Trophoblast cell (in vitro differentiated cells and primary cell): ENCODE data around the gene BRD2.

ENCODE experiments used
- DNase-seq, 2 donors: peaks; one replicate each; pipeline ENCODE4 v3.0.0-alpha.2; 2016
- H2AFZ ChIP-seq: 2 replicates; pipeline ENCODE4 v1.6.1; 2013; ENCODE audit warnings: low read length, moderate library complexity, mild to moderate bottlenecking; ENCODE audit not compliant: insufficient read depth, poor library complexity
- H2AK5ac ChIP-seq: 2 replicates; pipeline ENCODE4 v1.6.1; 2013; ENCODE audit warnings: mild to moderate bottlenecking, low read length
- H2BK120ac ChIP-seq: 2 replicates; pipeline ENCODE4 v1.6.1; 2013; ENCODE audit warnings: low read length, mild to moderate bottlenecking, moderate library complexity; ENCODE audit not compliant: insufficient read depth, poor library complexity
- H2BK12ac ChIP-seq: 2 replicates; pipeline ENCODE4 v1.6.1; 2013; ENCODE audit warnings: mild to moderate bottlenecking, low read length, moderate library complexity
- H2BK5ac ChIP-seq: 2 replicates; pipeline ENCODE4 v1.6.1; 2013; ENCODE audit warnings: low read length, low read depth, moderate library complexity, mild to moderate bottlenecking; ENCODE audit not compliant: poor library complexity
- H3K14ac ChIP-seq: 2 replicates; pipeline ENCODE4 v1.6.1; 2013; ENCODE audit warnings: mild to moderate bottlenecking, low read length
- H3K18ac ChIP-seq: 2 replicates; pipeline ENCODE4 v1.6.1; 2013; ENCODE audit warnings: mild to moderate bottlenecking, low read length
- H3K23ac ChIP-seq: 2 replicates; pipeline ENCODE4 v1.6.1; 2013; ENCODE audit warnings: low read length
- H3K27ac ChIP-seq: 2 replicates; pipeline ENCODE4 v1.5.1; 2013; ENCODE audit warnings: low read depth, mild to moderate bottlenecking, inconsistent platforms, low read length, moderate library complexity
- H3K27me3 ChIP-seq: 2 replicates; pipeline ENCODE4 v1.6.1; 2013; ENCODE audit warnings: inconsistent platforms, mild to moderate bottlenecking, low read length, moderate library complexity; ENCODE audit not compliant: insufficient read depth
- H3K36me3 ChIP-seq, 2 experiments: 1 replicate in 1 of 2; 2 replicates in 1 of 2; pipeline ENCODE4 v1.6.1; 2013; ENCODE audit warnings: low read length in 2 of 2, mild to moderate bottlenecking in 2 of 2, moderate library complexity in 1 of 2; ENCODE audit not compliant: insufficient read depth in 2 of 2, control insufficient read depth in 1 of 2
- H3K4ac ChIP-seq: 2 replicates; pipeline ENCODE4 v1.6.1; 2013; ENCODE audit warnings: low read depth, mild to moderate bottlenecking, low read length, moderate library complexity
- H3K4me1 ChIP-seq, 2 experiments: 1 replicate in 1 of 2; 2 replicates in 1 of 2; pipeline ENCODE4 v1.6.1; 2013; ENCODE audit warnings: low read length in 2 of 2, mild to moderate bottlenecking in 2 of 2, moderate library complexity in 1 of 2; ENCODE audit not compliant: insufficient read depth in 2 of 2, control insufficient read depth in 1 of 2
- H3K4me2 ChIP-seq: 2 replicates; pipeline ENCODE4 v1.6.1; 2013; ENCODE audit warnings: inconsistent platforms, mild to moderate bottlenecking, low read length, moderate library complexity
- H3K4me3 ChIP-seq: 2 replicates; pipeline ENCODE4 v1.5.1; 2013; ENCODE audit warnings: mild to moderate bottlenecking, low read depth, low read length, inconsistent platforms
- H3K79me1 ChIP-seq: one replicate; pipeline ENCODE4 v1.6.1; 2013; ENCODE audit warnings: low read length
- H3K79me2 ChIP-seq: 2 replicates; pipeline ENCODE4 v1.6.1; 2013; ENCODE audit warnings: low read length, mild to moderate bottlenecking; ENCODE audit not compliant: control insufficient read depth, insufficient read depth, poor library complexity
- H3K9ac ChIP-seq: 2 replicates; pipeline ENCODE4 v1.6.1; 2013; ENCODE audit warnings: mild to moderate bottlenecking, low read length
- H3K9me3 ChIP-seq: 2 replicates; pipeline ENCODE4 v1.6.1; 2013; ENCODE audit warnings: low read depth, mild to moderate bottlenecking, control low read depth, inconsistent platforms, low read length; ENCODE audit not compliant: insufficient read depth
- H4K12ac ChIP-seq: 2 replicates; pipeline ENCODE4 v1.6.1; 2013; ENCODE audit warnings: low read depth, mild to moderate bottlenecking, low read length, moderate library complexity
- H4K8ac ChIP-seq: 2 replicates; pipeline ENCODE4 v1.6.1; 2013; ENCODE audit warnings: low read depth, mild to moderate bottlenecking, low read length, moderate library complexity
- H4K91ac ChIP-seq: one replicate; pipeline ENCODE4 v1.6.1; 2013; ENCODE audit warnings: low read depth, mild to moderate bottlenecking, low read length, moderate library complexity
- WGBS: extraction: QIAGEN DNeasy Blood & Tissue Kit; methylation state at CpG from one replicate; pipeline ENCODE4 v1.1.7; 2013; ENCODE audit warnings: missing lambda C conversion rate; ENCODE audit not compliant: insufficient read length, insufficient coverage; ENCODE audit errors: extremely low coverage; 5-methylcytosine and 5-hydroxymethylcytosine counted together

Gene BRD2

DNA sequence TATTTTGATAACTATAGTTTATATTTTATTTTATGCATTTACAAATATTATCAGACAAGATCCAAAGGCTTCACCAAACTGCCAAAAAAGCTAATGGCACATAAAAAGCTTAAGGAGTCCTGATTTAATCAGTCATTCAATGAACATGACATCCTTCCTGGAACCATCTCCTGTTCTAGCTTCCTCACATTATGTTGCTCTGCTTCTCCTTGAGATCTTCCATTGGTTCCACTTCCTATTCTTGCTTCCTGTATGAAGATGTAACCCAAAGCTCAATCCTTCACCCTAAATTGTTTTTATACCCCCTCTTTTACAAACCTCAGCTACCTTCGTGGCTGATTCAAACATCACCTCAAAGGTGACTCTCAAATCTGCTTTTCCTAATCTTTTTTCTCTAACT lies 4.5 kb upstream of the BRD2 start:
- no peak overlapping the region for H2BK5ac ChIP-seq
- H2BK12ac ChIP-seq: no peak overlapping the region
- H3K27me3 ChIP-seq: no peaks in the 10 kb centered on the region
- no peak overlapping the region for H3K14ac ChIP-seq
- H4K91ac ChIP-seq: no peak overlapping the region
- H3K36me3 ChIP-seq: no peaks in the 10 kb centered on the region
- no peak overlapping the region for H3K27ac ChIP-seq
- WGBS: no CpG with 5 or more reads among the region's 1 CpG
- no peak overlapping the region for H3K9ac ChIP-seq
- peaks cover 6% of the 10 kb centered on the region for H3K79me2 ChIP-seq
- no peak overlapping the region for H3K4ac ChIP-seq
- H4K8ac ChIP-seq: no peak overlapping the region
- no peak overlapping the region for H3K18ac ChIP-seq
- DNase-seq: no peak
- no peak overlapping the region for H3K4me2 ChIP-seq
- no peak overlapping the region for H4K12ac ChIP-seq
- H3K79me1 ChIP-seq: peaks cover 8% of the 10 kb centered on the region
- H3K23ac ChIP-seq: no peak overlapping the region
- H2BK120ac ChIP-seq: no peak overlapping the region
- H3K9me3 ChIP-seq: no peaks in the 10 kb centered on the region
- H3K4me1 ChIP-seq: peaks cover 0 to 5% of the 10 kb centered on the region in 2 experiments
- H2AK5ac ChIP-seq: no peak overlapping the region
- H3K4me3 ChIP-seq: no peak overlapping the region
- H2AFZ ChIP-seq: no peak overlapping the region

DNA sequence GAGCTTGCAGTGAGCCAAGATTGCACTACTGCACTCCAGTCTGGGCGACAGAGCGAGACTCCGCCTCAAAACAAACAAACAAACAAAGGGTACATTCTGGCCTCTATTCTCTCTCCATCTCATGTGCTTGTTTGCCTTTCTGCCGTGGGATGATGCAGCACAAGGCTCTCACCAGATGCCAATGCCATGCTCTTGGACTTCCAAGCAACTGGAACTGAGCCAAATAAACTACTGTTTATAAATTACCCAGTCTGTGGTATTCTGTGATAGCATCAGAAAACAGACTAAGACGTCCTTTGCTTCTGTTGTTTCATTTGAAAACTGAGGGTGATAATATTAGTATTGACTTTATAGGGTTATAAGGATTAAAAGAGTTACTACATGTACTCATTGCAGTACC lies 3.6 kb upstream of the BRD2 start:
- Histone ChIP-seq H4K12ac (no peak overlapping the region), H3K27ac (no peak overlapping the region), H2AK5ac (no peak overlapping the region), H3K23ac (no peak overlapping the region), H2BK12ac (no peak overlapping the region), H3K36me3 (no peaks in the 10 kb centered on the region), H3K4me2 (no peak overlapping the region), H4K91ac (no peak overlapping the region), H2AFZ (no peak overlapping the region), H4K8ac (no peak overlapping the region), H2BK5ac (no peak overlapping the region), H3K27me3 (no peaks in the 10 kb centered on the region), H3K79me2 (peaks cover 13% of the 10 kb centered on the region), H3K9ac (no peak overlapping the region), H3K4me3 (no peak overlapping the region), H3K79me1 (peaks cover 17% of the 10 kb centered on the region), H3K9me3 (no peaks in the 10 kb centered on the region), H2BK120ac (no peak overlapping the region), H3K18ac (no peak overlapping the region), H3K14ac (no peak overlapping the region), H3K4me1 (peaks cover 0 to 5% of the 10 kb centered on the region in 2 experiments), H3K4ac (no peak overlapping the region)
- DNase-seq: no peak
- no CpG with 5 or more reads among the region's 5 CpGs for WGBS

DNA sequence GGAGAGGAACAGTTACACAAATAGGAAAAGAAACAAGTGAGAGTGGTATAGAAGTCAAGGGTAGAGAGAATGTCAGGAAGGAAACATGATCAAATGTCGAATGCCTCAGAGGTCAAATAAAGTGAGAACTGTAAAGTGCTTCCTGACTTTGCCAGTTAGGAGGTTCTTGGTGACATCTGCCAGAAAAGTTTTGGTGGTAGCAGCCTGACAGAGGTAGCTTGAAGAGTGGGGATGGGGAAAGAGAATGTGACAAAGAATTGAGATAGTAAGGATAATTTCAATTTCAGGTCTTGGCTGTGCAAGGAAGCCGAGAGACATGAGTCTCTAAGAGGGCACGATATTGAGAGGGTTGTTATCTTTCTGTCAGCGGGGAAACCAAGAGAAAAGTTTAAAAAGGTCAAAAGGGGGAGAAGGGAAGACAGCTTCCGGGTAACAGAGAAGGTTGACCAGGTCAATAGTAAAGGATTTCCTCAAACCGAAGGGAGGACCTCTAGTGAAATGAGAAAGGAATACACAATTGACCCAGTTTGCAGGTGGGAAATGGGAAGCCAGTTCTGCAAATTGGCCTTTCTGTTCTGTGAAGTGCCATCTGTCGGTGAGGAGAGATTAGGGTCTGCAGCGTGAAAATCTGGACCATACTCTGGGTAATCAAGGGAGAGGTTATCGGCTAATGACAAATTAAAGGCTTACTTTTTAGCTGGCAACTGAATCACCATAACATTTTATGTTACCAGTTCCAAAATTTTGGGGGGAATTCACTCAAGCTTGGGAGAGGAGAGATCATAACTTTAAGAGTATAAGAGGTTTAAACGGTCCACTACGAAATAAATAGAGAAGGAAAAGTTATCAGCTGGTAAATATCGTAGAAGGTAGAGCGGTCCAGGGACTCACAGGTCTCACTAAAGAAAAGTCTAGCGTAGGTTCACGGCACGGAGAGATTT lies 973 bp upstream of the BRD2 start:
- Histone ChIP-seq H3K36me3 (peaks cover 4% of the 10 kb centered on the region in 2 experiments), H3K14ac (peak overlapping the region; percentile 90), H3K9me3 (no peaks in the 10 kb centered on the region), H3K79me1 (peaks cover 36% of the 10 kb centered on the region), H3K18ac (peak overlapping the region; percentile 64), H3K4ac (peak overlapping the region; percentile 76), H3K27ac (peak overlapping the region; percentile 100), H3K27me3 (no peaks in the 10 kb centered on the region), H2AK5ac (peak overlapping the region; percentile 70), H2BK5ac (peak overlapping the region; percentile 71), H4K8ac (peak overlapping the region; percentile 67), H4K12ac (peak overlapping the region; percentile 22), H4K91ac (peak overlapping the region; percentile 78), H3K23ac (no peak overlapping the region), H2BK120ac (peak overlapping the region; percentile 40), H3K79me2 (peaks cover 29% of the 10 kb centered on the region), H2BK12ac (peak overlapping the region; percentile 20), H2AFZ (peak overlapping the region; percentile 75), H3K9ac (peak overlapping the region; percentile 14), H3K4me1 (peaks cover 0 to 5% of the 10 kb centered on the region in 2 experiments), H3K4me3 (peak overlapping the region; percentile 86), H3K4me2 (peak overlapping the region; percentile 61)
- WGBS: no CpG with 5 or more reads among the region's 16 CpGs
- peak in 1 of 2 donors; percentile 65 for DNase-seq

DNA sequence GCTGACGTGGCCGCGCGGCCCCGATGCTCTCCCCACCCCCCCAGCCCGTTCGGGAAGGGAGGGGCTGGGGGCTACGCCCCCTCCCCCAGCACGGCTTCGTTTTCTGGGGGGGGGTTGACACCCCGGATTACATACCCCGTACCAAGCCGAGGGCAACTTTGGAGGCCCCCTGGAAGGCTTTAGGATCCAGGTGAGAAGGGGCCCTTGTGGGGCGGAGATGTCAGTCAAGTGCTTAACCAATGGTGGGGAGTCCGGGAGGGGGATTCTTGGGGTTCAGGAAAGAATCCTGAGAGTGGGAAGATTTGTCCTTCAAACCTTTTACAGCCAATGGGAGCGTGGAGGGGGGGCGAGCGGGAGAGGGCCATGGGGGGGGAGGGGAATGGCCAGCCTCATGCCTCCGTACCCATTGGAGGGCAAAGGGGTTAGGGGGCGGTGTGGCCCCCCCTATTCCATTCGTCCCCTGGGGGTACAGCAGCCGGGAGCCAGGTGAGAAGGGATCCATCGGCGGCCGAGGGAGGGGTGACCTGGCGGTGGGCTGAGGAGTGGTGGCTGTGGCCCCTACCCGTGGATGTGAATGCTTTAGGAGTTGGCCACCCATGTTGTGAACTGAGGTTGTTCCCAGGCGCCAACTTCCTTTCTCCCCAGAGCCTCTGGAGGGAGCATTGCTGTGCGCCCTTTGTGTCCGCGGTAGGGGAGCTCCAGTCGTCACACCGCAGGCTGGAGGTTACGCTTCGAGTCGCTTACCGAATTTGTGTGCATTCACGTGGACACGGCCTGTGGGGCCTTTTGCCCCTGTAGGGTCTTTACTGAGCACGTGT lies 682 bp downstream of the BRD2 start:
- Histone ChIP-seq H2BK120ac (peak overlapping the region; percentile 100), H3K18ac (peak overlapping the region; percentile 99), H2BK12ac (peak overlapping the region; percentile 24), H3K27me3 (no peaks in the 10 kb centered on the region), H3K14ac (peak overlapping the region; percentile 99), H3K9me3 (peaks cover 2% of the 10 kb centered on the region), H3K4me1 (peaks cover 0 to 5% of the 10 kb centered on the region in 2 experiments), H2AFZ (peak overlapping the region; percentile 92), H2BK5ac (peak overlapping the region; percentile 99), H3K4ac (peak overlapping the region; percentile 96), H3K4me2 (peak overlapping the region; percentile 61), H3K9ac (peak overlapping the region; percentile 89), H4K12ac (peak overlapping the region; percentile 97), H3K23ac (no peak overlapping the region), H3K27ac (peak overlapping the region; percentile 100), H2AK5ac (peak overlapping the region; percentile 96), H3K79me1 (peaks cover 40% of the 10 kb centered on the region), H3K79me2 (peaks cover 44% of the 10 kb centered on the region), H4K91ac (peak overlapping the region; percentile 100), H4K8ac (peak overlapping the region; percentile 99), H3K36me3 (peaks cover 14 to 15% of the 10 kb centered on the region in 2 experiments), H3K4me3 (peak overlapping the region; percentile 75)
- WGBS: no CpG with 5 or more reads among the region's 40 CpGs
- peak; percentile 77 to 80 for DNase-seq
